K562 (cell line): ENCODE data around the gene SRM. TPM values are rescaled to one million over a fixed set of nuclear protein-coding genes. Genes with fewer than 3 reads are reported as not detected.

Source experiments
- ATAC-seq: fragments of 200-7000 bp; cut with Tn5 transposase; 3 replicates; pipeline ENCODE4 v1.9.1; 2020; ENCODE audit warnings: moderate library complexity
- BruUV-seq: library from RNA; stranded (reverse); fragments of 400-500 nt; replicated peaks from 2 replicates; lab custom pipeline; 2021; lab: Mats Ljungman, UMichigan
- CTCF ChIA-PET: fragments of 300-600 bp; formaldehyde crosslinking; extraction: SDS; loops from one replicate; lab custom pipeline; 2021; ENCODE audit warnings: low intra/inter-chr PET ratio; lab: Yijun Ruan, JAX
- POLR2A ChIA-PET: fragments of 300-600, 350-650 bp; sonication (Branson Sonifier 250); formaldehyde crosslinking; extraction: SDS; loops from one replicate; lab custom pipeline; 2021; ENCODE audit warnings: antibody characterized with exemption, inconsistent platforms; lab: Yijun Ruan, JAX
- DNase-seq, 4 experiments: peaks; one replicate each; pipeline versions ENCODE4 v3.0.0 to v3.0.0-alpha.2; 2011 to 2018; ENCODE audit warnings: low spot score in 3 of 4, mixed read lengths in 3 of 4; ENCODE audit errors: extremely low read depth in 1 of 4
- FAIRE-seq: peaks from 2 replicates; lab custom pipeline; 2011; peaks lifted over from hg19 to GRCh38; lab: Jason Lieb, UNC
- H2AFZ ChIP-seq: 2 replicates; pipeline ENCODE4 v1.6.0; 2011; ENCODE audit warnings: low read depth, low read length, control low read depth, inconsistent platforms
- H3K27ac ChIP-seq: fragments of 200-600 bp; 3 replicates; pipeline ENCODE4 v1.8.0; 2011; ENCODE audit warnings: low read depth, mild to moderate bottlenecking, control low read depth, inconsistent platforms, low read length, moderate library complexity, mixed read lengths; ENCODE audit errors: extremely low read depth
- H3K27me3 ChIP-seq, 2 experiments: fragments of 300-600 bp in 1 of 2; 2 replicates in 1 of 2; 3 replicates in 1 of 2; pipeline versions ENCODE4 v1.6.0 to v1.8.0; 2011; ENCODE audit warnings: inconsistent platforms in 2 of 2, low read length in 2 of 2, mild to moderate bottlenecking in 1 of 2, mixed read lengths in 1 of 2, moderate library complexity in 1 of 2; ENCODE audit not compliant: control insufficient read depth in 2 of 2, insufficient read depth in 2 of 2
- H3K36me3 ChIP-seq: fragments of 300-600 bp; 3 replicates; pipeline ENCODE4 v1.8.0; 2011; ENCODE audit warnings: mild to moderate bottlenecking, low read length, inconsistent platforms; ENCODE audit not compliant: control insufficient read depth, insufficient read depth
- H3K4me1 ChIP-seq, 2 experiments: fragments of 200-600 bp in 1 of 2; replicated peaks in 1 of 2; 2 replicates in 1 of 2; 3 replicates in 1 of 2; pipeline versions ENCODE4 v1.5.1 to v1.8.0; 2011; ENCODE audit warnings: inconsistent platforms in 2 of 2, low read length in 2 of 2, mild to moderate bottlenecking in 1 of 2, mixed read lengths in 1 of 2, moderate library complexity in 1 of 2; ENCODE audit not compliant: control insufficient read depth in 2 of 2, insufficient read depth in 2 of 2
- H3K4me2 ChIP-seq: 2 replicates; pipeline ENCODE4 v1.6.1; 2011; ENCODE audit warnings: low read length, control low read depth, inconsistent platforms, mixed read lengths; ENCODE audit not compliant: insufficient read depth
- H3K4me3 ChIP-seq: fragments of 200-600 bp; sonication (generic), shearing (Covaris generic); 2 replicates; pipeline ENCODE4 v1.5.1; 2016; ENCODE audit warnings: control low read depth, inconsistent platforms
- H3K79me2 ChIP-seq: fragments of 200-600 bp; 3 replicates; pipeline ENCODE4 v1.8.0; 2011; ENCODE audit warnings: low read length, inconsistent platforms; ENCODE audit not compliant: control insufficient read depth, insufficient read depth
- H3K9ac ChIP-seq, 2 experiments: 2 replicates each; pipeline versions ENCODE4 v1.6.0 to v1.6.1; 2011; ENCODE audit warnings: low read depth in 2 of 2, low read length in 2 of 2, control low read depth in 1 of 2, inconsistent platforms in 1 of 2, mild to moderate bottlenecking in 1 of 2, mixed read lengths in 1 of 2; ENCODE audit not compliant: insufficient read depth in 1 of 2
- H3K9me1 ChIP-seq: one replicate; pipeline ENCODE4 v1.6.0; 2011; ENCODE audit warnings: inconsistent platforms, mild to moderate bottlenecking, low read length, moderate library complexity; ENCODE audit not compliant: control insufficient read depth, insufficient read depth
- H3K9me3 ChIP-seq: replicated peaks from 2 replicates; pipeline ENCODE4 v1.5.1; 2011; ENCODE audit warnings: low read depth, low read length, inconsistent platforms; ENCODE audit not compliant: control insufficient read depth, insufficient read depth
- H4K20me1 ChIP-seq: replicated peaks from 2 replicates; pipeline ENCODE4 v1.6.1; 2011; ENCODE audit warnings: low read length, inconsistent platforms, mixed read lengths; ENCODE audit not compliant: control insufficient read depth, insufficient read depth
- ARNT ChIP-seq, 2 experiments: fragments of 450-650 bp; IDR thresholded peaks; 2 replicates each; pipeline ENCODE4 v1.6.1; 2016; ENCODE audit warnings: mild to moderate bottlenecking in 1 of 2
- GTF2E2 ChIP-seq: fragments of 200-800 bp; sonication (Bioruptor generic); IDR thresholded peaks from 2 replicates; pipeline ENCODE4 v1.6.1; 2016; ENCODE audit warnings: missing genetic modification characterization, missing compliant biosample characterization
- HDGF ChIP-seq: fragments of 450-650 bp; IDR thresholded peaks from 2 replicates; pipeline ENCODE4 v1.6.1; 2016
- IRF9 ChIP-seq: fragments of 450-650 bp; IDR thresholded peaks from 2 replicates; pipeline ENCODE4 v1.6.1; 2016; ENCODE audit warnings: missing biosample characterization, missing genetic modification characterization
- MNT ChIP-seq, 2 experiments: fragments of 450-650 bp; conservative IDR thresholded peaks; 2 replicates each; pipeline ENCODE4 v1.6.1; 2017; ENCODE audit warnings: mild to moderate bottlenecking in 2 of 2, moderate library complexity in 2 of 2
- MTF1 ChIP-seq: fragments of 250-450 bp; sonication (Bioruptor Pico); IDR thresholded peaks from 2 replicates; pipeline ENCODE4 v1.9.0; 2021; ENCODE audit warnings: moderate library complexity, mild to moderate bottlenecking, inconsistent platforms, borderline replicate concordance
- RCOR1 ChIP-seq, 2 experiments: IDR thresholded peaks; 2 replicates each; pipeline ENCODE4 v1.6.1; 2012; ENCODE audit warnings: low read depth in 2 of 2, low read length in 2 of 2, borderline replicate concordance in 1 of 2, improper control_type of control experiment in 1 of 2
- SMAD4 ChIP-seq: fragments of 250-450 bp; sonication (Bioruptor Pico); conservative IDR thresholded peaks from 2 replicates; pipeline ENCODE4 v1.8.0; 2021; ENCODE audit warnings: inconsistent platforms, mild to moderate bottlenecking, moderate library complexity
- TFAP4 ChIP-seq: sonication (generic); formaldehyde crosslinking; IDR thresholded peaks from 2 replicates; pipeline ENCODE4 v1.8.0; 2022; ENCODE audit warnings: missing genetic modification reagents, mild to moderate bottlenecking, moderate library complexity, borderline replicate concordance
- TRIM24 ChIP-seq, 2 experiments: fragments of 450-650 bp; IDR thresholded peaks; 2 replicates each; pipeline ENCODE4 v1.6.1; 2016
- USF1 ChIP-seq: sonication (generic); formaldehyde crosslinking; IDR thresholded peaks from 2 replicates; pipeline ENCODE4 v1.9.0; 2022; ENCODE audit warnings: mild to moderate bottlenecking, missing genetic modification reagents
- ZNF518B ChIP-seq: fragments of 250-450 bp; sonication (Bioruptor Pico); IDR thresholded peaks from 2 replicates; pipeline ENCODE4 v1.5.0; 2021; ENCODE audit warnings: mild to moderate bottlenecking, moderate library complexity
- ZNF695 ChIP-seq: fragments of 450-650 bp; formaldehyde crosslinking; IDR thresholded peaks from 2 replicates; pipeline ENCODE4 v1.4.0; 2020; ENCODE audit warnings: mild to moderate bottlenecking, moderate library complexity
- WGBS: fragments of 100-300 bp; shearing (Covaris generic); methylation state at CpG from one replicate; pipeline ENCODE4 v1.1.6; 2016; ENCODE audit warnings: low coverage, mixed read lengths; ENCODE audit not compliant: insufficient coverage; ENCODE audit errors: missing lambda C conversion rate; 5-methylcytosine and 5-hydroxymethylcytosine counted together
- in situ Hi-C: fragments of 300-500 bp; cut with MboI; formaldehyde crosslinking; loops from 4 replicates; pipeline ENCODE4 v1.15.0; 2018; ENCODE audit warnings: inconsistent platforms, mixed read lengths
- intact Hi-C: fragments of 100-400 bp; cut with micrococcal nuclease; formaldehyde crosslinking; loops from 2 replicates; pipeline ENCODE4 v1.14.2; 2022
- polyA plus RNA-seq, 8 experiments: library from polyadenylated mRNA; depleted of rRNA in 4 of 8; stranded (reverse) in 5 of 8; unstranded in 3 of 8; fragments of >200 nt; fragmentation: Nextera tagmentation in 2 of 8; fragmentation: Illumina TruSeq in 1 of 8; extraction: Ambion mirVana in 2 of 8; extraction: Trizol in 1 of 8; gene quantifications; 2 replicates each; pipeline versions ENCODE4 v1.2.1 to v1.2.3, GENCODE V29; 2011 to 2014; ENCODE audit warnings: inconsistent platforms in 1 of 8, missing spikeins in 1 of 8
- total RNA-seq, 7 experiments: library from RNA; depleted of rRNA in 6 of 7; stranded (reverse); fragments of >200 nt in 6 of 7; fragmentation: Illumina TruSeq in 2 of 7; extraction: Trizol in 2 of 7; gene quantifications; 2 replicates each; pipeline versions ENCODE4 v1.2.1 to v1.2.3, GENCODE V29; 2011 to 2021; ENCODE audit warnings: low replicate concordance in 1 of 7

The SRM gene
- total and polyA plus RNA-seq, 9 of the 15 experiments (the other 6 are each of a cell fraction or from before 2014, with no cell fraction given) = 23.9 to 373 (median 82.5) TPM

GRCh38 chr1:11105586-11105985 is 45.8 kb upstream of the SRM start:
- Histone ChIP-seq H3K9me1 (no peaks in the 10 kb centered on the region), H3K36me3 (peaks cover 46% of the 10 kb centered on the region), H3K9ac (no peak overlapping the region), H3K27ac (no peak overlapping the region), H2AFZ (no peak overlapping the region), H3K4me2 (no peak overlapping the region), H4K20me1 (no peaks in the 10 kb centered on the region), H3K4me3 (no peak overlapping the region), H3K79me2 (no peaks in the 10 kb centered on the region), H3K27me3 (no peaks in the 10 kb centered on the region), H3K4me1 (no peaks in the 10 kb centered on the region), H3K9me3 (no peaks in the 10 kb centered on the region)
- WGBS = 91% methylated on average over 10 of the region's 10 CpGs
- POLR2A ChIA-PET = no interaction called here
- no peak for ATAC-seq
- in situ Hi-C loops = no loop called here
- intact Hi-C loops = no loop called here
- CTCF ChIA-PET = no interaction called here
- BruUV-seq = no TSS peak
- no peak for DNase-seq
- FAIRE-seq = no peak
- TF ChIP-seq USF1 (no peak), TFAP4 (CRISPR knock-in tag) (no peak), MTF1 (no peak), HDGF (no peak), RCOR1 (IDR thresholded peaks at IDR 0.05; ENCODE audit: borderline replicate concordance in 1 of 2, low read depth in 2 of 2, low read length in 2 of 2) (no peak), IRF9 (tag) (no peak), GTF2E2 (no peak), MNT (conservative IDR thresholded peaks at IDR 0.05) (no peak), SMAD4 (no peak), TRIM24 (IDR thresholded peaks at IDR 0.05) (no peak), ZNF695 (CRISPR knock-in tag) (no peak), ARNT (IDR thresholded peaks at IDR 0.05) (no peak), ZNF518B (CRISPR knock-in tag) (no peak)
